ENCODE measurements around the gene GABRA5.
"Not testable (repeated sequence)": the region's sequence is repeated elsewhere in the genome, so short reads cannot be mapped to it uniquely, and the experiment has no call there.

Gene GABRA5

DNA sequence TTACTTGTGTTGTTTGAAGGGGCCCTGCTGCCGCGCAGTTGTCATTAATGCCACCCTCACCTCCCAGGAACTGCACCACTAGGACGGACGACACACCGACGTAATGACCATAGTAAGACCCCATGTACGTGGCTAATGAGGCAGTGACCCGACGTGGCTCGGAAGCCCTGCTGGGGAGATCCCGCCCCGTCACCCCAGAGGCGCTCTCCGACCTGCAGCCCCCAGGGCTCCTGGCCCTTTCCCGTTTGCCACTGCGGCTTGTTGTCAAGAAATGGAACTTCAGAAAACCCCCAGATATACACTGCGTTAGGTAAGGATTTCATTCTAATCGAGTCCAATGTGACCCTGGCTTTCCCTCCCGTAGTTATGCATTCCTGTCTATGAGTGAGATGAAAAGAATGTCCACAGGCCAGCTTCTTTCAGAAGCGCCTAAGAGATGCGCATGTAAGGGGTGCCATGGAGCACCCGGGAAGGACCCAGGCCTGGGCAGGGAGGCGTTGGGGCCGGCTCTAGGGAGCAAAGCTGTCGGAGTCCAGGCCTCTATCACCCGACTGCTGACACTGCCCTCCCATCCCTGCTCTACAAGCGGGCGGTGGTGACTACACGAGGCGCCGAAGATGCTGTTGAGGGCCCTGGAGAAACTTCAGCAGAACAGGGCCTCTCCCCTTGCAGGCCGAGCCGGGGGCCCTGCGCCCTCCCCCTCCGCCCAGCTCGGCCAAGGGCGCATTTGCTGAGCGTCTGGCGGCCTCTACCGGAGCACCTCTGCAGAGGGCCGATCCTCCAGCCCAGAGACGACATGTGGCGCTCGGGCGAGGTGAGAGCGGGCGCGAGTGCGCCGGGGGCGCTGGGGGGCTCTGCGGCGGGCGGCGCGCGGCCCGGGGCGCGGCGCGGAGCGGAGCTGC is at the start of gene GABRA5:
Gene GABRA5, plus strand, starts transcription at position 765 of the 902 bp plus-strand sequence. CDS start 2,187 bp downstream, outside the sequence.
- no peak for DNase-seq

DNA sequence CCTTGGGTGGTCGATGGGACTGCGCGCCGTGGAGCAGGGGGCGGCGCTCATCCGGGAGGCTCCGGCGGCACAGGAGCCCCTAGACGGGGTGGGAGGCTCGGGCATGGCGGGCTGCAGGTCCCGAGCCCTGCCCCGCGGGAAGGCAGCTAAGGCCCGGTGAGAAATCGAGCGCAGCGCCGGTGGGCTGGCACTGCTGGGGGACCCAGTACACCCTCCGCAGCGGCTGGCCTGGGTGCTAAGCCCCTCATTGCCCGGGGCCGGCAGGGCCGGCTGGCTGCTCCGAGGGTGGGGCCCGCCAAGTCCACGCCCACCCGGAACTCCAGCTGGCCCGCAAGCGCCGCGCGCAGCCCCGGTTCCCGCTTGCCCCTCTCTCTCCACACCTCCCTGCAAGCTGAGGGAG is 35.7 kb upstream of the GABRA5 start:
- not testable (repeated sequence) for DNase-seq

DNA sequence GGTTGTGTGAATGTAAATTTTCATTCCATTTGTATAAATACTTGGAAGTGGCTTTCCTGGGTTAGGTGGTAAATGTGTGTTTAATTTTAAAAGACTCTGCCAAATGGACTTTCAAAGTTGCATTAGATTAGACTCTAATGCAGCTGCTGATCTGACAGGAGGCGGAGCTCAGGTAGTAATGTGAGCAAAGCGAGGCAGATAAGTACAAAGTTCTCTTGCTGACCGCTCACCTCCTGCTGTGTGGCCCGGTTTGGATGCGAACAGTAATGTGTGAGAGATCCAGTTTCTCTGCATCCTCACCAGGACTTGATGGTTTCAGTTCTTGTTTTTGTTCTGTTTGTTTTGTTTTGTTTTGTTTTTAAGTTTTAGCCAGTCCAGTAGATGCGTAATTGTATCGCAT is 34.9 kb upstream of the GABRA5 start:
- no peak for DNase-seq

DNA sequence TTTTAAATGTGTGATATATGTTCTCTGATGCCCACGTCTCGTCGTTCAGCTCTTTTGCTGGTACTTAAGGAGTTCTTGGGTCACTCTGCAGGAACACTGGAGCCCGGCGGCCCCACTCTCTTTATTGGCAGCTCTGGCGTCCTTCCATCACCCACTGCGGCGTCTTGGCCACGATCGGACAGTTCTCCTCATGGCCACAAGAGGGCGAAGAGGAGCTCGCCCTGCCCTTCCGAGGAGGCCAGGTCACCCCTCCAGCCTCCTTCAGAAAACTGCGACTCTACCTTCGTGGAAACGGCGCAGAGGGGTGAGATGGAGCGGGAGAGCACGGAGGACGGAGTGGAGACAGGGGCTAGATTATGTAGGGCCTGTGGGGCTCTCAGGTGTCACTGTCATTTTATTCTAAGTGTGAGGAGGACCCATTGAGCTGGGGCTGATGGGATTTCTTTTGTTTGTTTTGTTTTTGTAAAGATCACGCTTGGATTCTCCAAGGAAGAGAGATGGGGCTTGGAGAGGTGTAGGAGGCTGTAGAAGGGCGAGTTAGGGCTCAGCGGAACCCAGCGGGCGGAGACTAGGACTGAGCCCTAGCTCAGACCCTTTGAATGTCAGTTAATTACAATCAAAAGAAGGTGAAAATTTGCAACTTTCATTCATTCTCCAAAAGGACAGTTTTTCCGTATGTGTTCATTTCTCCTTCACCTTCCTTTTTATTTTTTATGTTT is 28.0 kb upstream of the GABRA5 start:
- no peak for DNase-seq

DNA sequence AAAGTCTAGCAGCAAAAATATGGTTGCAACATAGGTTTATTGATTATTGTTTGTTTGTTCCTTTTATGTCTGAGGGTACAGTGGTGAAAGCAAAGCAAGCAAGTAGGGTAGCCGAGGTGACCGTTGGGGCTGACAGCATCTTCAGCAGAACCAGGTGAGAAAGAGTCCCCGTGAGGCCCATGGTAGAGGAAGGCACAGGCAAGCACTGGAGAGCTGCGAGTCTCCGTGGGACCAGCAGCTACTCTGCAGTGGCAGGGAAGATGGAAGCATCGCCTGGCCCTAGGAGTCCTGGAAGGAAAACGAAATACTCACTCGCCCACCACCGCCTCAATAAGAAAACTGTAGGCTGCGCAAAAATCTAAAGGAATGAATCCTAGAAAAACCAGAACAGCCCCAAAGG is 25.3 kb upstream of the GABRA5 start:
- DNase-seq, result no peak

DNA sequence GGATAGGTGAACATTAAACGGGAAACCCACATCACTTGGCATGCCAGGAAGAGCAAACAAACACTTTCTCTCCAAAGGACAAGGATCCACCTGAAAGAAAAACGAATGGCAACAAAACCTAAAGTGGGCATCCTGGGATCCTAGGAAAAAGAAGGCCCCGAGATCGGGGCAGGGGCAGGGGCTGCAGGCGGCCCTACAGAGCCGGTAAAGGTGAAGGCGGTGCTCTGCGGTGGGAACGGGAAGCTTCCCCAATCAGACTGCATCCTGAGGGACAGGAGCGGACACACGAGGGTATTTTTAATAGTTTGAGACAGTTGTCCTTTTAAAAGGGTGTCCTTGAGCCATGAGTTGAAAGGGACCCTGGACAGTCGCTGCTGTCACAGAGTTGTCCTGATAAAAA is 24.9 kb upstream of the GABRA5 start:
- DNase-seq, result no peak

DNA sequence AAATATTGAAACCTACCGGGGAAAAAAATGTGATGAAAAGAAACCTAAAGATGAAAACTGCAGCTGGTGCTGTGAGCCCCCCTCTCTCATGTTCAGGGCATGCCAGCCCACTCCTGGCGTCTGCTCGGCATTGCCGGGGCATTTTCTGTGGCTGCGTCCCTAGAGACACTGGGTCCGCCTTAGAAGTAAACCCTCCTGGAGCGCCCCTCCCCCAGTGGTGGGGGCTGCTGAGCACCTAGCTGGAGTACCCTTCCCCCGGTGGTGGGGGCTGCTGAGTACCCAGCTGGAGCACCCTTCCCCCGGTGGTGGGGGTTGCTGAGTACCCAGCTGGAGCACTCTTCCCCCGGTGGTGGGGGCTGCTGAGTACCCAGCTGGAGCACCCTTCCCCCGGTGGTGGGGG is 24.5 kb upstream of the GABRA5 start:
- DNase-seq, result no peak

DNA sequence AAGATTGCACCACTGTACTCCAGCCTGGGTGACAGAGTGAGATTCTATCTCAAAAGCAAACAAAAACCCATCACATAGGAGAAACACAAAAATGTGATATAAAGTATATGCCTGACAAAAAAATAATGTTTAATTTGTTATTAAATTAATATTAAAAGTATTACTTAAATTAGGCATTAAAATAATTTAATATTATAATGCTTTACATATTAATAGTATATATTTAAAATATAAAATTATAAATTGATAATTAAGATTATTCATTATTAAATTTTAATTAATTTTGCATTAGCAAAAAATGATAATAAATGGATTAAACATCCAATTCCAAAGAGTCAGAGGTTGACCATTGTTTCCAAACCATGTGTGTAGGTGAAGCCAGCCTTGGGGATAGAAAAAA is 22.0 kb upstream of the GABRA5 start:
- no peak for DNase-seq

DNA sequence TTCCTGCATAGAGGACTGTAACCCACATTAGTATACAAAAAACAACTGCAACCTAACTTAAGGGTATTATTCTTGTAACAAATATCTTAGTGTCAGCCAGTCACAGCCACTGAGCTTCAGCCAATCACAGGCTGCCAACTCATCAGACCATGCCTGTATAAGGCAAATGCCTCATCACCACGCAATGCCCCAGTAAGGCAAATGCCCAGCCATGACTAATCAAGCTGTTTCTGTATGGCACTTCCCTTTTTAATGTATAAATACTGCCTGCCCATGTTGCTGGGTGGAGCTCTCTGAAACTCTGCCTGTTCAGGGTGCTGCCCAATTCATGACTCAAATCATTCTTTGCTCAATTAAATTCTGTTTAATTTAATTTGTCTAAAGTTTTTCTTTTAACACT is 18.4 kb upstream of the GABRA5 start:
- no peak for DNase-seq

DNA sequence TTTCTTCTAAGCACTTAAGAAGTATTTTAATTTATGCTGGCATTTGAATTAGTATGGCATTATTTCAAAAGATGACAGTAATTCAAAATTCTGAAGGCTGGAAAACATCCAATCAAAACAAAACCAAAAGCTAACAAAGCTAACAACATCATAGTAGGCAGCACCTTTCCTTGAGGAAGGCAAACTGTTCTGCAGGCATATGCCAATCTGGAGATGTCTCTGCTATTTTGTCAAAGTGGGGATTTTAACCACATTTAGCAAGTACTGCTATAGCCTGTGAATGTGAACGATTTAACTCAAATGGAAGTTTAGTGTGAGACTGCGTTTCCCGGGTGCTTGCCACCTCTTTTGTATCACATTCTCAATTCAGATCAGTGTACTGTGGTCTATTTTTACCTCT is 16.7 kb upstream of the GABRA5 start:
- DNase-seq, result no peak

DNA sequence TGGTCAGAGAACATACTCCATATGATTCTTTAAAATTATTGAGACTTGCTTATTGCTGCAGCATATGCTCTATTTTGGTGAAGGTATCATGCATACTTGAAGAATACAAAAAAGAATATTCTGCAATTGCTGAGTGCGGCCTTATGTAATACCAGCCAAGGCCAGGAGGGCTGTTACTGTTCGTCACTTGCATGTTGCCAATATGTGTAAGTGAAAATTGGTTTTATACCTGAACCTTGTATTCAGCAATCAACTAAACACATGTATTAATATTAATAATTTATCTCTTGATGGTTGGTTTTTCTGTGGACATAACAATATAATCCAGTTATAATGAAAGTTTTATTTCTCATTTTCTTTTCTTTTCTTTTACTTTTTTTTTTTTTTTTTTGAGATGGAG is 13.9 kb upstream of the GABRA5 start:
- DNase-seq, result no peak

DNA sequence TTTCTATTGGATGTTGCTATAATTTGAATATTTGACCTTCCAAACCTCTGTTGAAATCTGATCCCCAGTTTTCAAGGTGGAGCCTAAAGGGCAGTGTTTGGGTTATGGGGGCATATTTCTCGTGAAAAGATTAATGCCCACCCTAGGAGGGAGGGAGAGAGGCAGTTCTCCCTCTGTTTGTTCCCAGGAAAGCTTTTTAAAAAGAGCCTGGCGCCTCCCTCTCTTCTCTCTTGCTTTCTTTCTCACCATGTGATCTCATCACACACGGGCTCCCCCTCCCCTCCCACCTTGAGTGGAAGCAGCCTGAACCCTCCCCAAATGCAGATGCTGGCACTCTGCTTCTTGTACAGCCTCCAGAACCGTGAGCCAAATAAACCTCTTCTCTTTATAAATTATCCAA is 12.4 kb upstream of the GABRA5 start:
- DNase-seq, result no peak

DNA sequence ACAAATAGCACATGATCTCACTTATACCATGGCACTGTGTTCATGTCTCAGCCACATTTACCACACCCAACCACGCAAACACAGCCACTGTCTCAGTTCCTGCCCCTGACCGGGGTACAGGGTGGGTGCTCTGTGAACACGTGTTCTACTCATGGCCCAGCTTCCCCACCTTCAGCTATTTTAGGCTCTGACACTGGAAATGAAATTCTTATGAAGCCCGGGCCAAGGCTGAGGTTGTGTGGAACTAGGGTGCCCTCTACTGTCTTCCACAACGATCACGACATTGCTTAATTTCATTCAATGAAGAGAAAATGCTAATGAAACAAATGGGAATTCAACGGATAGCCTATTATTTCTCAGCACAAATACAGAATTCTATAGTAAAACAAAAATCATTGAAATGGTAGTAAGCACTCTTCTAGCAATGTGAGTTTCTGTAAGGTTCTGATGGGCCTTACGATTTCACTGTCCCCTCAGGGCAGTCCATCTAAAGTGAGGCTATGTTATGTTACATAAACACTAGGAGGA is 2.1 kb upstream of the GABRA5 start:
- DNase-seq, result no peak

DNA sequence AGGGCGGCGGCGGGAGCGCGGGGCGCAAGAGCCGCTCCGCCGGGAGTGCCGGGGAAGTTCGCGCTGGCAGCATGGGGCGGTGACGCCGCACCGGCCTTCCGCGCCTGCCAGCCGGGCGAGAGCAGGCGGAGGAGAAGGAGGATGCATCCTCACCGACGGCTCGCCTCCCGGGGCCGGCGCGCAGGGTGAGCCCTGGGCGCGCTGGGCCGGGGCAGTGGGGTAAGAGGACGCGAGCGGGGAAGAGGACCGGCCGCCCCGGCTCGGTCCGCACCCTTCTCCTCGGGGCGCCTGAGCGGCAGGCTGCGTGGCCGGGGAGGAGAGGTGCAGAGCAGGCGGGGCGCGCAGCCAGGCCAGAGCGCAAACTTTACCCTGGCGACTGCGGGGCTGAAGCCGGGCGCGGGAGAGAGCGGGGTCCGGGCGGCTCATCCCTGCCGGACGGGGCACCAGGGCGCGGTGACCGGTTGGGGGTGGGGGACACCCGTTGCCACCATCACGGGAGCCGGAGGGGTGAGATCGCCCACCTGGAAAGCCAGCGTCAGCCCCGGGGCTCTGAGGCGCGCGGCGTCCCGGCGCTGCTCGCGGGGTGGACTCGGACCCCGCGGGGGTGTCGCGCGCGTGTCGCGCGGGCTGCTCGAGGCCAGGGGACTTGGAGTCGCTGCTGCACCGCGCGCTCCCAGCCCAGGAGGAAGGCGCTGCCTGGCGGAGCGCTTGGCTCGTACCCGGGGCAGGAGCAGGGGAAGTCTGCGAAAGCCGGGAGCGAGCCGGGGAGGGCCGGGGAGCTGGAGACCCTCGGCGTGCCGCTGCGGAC is 542 bp downstream of the GABRA5 start:
- no peak for DNase-seq

DNA sequence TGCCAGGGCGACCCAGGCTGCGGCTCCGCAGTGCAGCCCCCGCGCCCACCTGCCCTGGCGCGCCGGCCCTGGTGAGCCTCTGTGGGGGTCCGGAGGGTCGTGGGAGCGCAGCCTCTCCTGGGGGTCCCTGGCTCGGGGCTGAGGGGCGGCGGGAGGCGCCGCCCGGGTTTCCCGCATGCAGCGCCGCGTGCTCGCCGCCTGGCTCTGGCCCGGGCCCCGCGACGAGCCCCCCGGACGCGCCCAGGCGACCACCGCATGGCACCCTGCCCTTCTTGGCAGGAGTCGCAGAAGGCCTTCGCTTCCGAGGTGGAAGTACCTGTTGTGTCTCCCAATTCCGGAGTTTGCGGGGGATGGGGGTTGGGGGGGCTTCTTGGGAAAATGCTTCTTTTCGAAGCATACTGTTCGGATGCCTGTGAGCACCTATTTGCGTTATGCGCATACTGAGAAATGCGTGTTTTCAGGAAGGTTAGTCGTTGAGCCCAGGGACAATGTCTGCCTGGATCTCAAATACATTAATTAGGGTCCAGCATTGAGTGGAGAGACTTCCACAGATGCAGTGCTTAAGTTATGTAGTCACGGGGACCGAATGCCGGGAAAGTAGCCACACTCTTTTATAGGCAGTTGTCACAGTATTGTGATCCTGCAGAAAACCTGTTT is 1.3 kb downstream of the GABRA5 start:
- no peak for DNase-seq

DNA sequence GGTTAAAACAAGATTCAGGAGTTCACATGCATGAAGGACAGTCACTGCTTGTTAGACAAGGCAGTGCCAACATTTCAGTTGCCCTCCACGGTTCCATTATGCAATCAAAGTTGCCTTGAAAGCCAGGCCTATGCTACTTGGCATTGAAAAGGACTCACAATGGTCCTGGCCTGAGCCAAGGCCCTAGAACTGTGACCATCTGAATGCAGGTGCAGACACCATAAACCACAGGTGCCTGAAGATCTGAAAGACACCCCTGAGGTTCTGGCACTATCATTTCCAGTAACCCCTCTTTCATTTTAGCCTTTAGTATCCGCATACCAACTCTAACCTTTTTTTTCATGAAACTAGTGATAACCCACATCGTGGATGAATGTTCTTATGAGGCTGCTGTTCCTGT is 2.8 kb downstream of the GABRA5 start:
- no peak for DNase-seq

DNA sequence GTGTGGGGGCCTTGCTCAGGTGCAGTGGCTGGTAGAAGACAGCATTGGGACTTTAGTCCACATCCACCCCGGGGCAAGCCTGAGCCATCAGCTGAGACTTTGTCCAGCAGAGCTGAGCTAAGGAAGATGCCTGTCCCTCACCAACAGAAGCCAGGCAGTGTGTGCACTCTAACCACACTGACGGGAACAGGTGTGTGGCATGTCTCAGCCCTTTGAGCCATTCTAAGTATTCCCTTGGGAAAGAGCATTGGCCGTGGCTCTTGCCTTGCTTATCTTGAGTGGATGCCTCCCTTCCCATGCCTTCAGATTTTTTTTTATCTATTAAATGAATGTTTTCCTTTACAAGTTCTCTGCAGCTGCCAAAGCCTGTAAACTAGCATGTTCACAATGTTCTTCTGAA is 3.5 kb downstream of the GABRA5 start:
- DNase-seq, result no peak

DNA sequence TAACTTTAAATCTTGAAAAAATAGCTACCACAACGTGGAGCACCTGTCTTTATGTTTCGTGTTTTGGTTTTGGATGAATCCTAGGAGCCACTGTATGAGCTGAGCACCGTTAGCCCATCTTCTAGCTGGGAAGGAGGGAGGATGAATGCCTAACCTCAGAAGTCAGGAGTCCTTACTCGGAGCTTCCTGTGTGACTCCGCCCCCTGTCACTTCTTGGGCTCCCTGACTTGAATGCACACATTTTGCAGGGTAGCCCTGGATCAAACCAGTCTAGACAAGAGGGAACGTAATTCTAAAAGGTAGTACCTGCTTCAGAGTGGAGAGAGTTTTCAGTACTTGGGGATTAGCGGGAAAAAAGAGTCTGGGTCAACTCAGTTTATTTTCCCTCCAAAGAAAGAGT is 5.3 kb downstream of the GABRA5 start:
- DNase-seq, result no peak

DNA sequence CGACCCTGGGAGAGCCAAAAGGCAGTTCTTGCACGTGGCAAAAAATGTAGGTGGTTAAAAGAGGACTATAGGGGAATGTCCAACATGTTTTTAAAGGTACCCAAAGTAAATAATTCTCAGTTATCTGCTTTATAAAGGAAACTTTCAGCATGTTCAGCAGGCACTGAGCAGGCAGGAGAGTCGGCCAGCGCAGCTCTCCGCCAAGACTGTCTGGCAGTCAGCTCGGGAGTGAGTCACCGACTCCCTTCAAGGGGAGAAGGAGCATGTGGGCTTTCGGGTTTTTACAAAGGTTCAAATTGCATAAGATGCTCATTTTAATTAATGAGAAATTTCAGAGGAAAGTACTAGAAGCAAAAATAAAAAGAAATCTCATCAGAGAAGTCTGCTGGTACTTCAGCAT is 7.0 kb downstream of the GABRA5 start:
- DNase-seq, result no peak

DNA sequence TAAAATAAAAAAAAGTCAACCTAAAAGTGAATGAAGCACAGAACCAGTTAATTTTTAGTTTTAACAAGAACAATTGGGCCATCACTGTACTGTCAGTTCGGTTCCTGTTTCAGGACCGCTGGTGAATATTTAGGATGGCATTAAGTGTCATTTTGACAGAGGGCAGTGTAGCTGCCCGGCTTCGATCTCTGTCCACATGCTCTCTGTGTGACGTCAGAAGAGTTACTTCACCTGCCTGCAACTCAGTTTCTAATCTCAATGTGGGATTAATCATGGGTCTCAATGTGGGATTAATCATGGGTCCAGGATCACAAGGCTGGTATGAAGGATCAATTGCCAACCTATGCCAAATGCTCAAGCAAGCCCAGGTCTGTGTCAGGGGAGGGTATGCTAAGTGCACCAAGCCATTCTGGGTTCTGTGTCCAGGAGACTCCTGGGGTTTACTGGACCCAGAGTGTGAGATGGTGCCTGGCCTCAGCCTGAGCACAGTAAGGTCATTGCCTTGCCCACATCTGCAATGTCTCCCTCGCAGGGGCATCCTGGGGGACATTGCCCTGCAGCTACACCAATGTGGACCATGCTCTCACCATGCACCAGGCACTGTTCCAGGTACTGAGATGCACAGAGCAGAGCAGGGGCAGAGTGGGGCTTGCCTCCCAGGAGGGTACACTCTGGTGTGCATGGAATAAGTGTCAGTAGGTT is 8.1 kb downstream of the GABRA5 start:
- no peak for DNase-seq

DNA sequence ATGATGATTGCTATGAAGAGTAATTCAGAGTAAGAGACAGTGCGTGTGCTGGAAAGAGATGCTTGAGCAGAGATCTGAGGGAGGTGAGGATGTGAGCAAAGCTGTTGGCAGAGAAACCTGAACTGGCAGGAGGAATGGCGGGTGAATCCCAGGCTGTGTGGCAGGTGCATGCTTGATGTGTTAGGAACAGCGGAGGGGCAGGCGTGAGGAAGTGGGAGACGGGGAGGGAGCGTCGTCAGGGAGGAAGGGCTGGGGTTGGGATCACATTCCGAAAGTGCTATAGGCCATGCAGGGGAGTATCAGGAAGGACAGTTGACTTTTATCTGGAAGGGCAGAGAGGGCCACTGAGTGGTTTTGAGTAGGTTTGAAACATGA is 8.6 kb downstream of the GABRA5 start:
- no peak for DNase-seq

DNA sequence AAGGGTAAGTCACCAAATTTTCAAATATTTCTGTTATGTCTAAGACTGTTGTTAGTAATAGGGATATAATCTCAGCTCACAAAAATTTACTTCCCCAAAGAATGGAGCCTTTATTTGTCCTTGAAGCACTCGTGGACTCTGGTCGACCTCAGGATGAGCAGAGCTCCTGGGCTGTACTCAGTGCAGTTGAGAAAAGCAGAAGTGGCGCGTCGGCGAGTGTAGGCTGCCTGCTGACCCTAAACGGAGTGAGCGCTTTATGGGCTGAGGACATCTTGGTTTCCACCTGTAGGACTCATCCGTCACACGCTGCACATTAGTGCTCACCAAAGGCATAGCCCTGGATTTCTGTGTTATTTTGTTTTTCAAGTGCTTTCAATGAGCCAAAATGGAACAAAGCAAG is 11.0 kb downstream of the GABRA5 start:
- DNase-seq, result no peak

All from CD4-positive, alpha-beta T cell treated with Interferon alpha-2 for 1 hour (primary cell).